Coronary artery (tissue), 2 donors: ENCODE measurements around the gene BATF.
"Not testable (repeated sequence)": the region's sequence is repeated elsewhere in the genome, so short reads cannot be mapped to it uniquely, and the experiment has no call there.

ENCODE experiments used
- DNase-seq: peaks from one replicate; pipeline ENCODE4 v3.0.0-alpha.2; 2017; ENCODE audit warnings: low spot score
- H3K27ac ChIP-seq, 2 donors: fragments of 200-600 bp; sonication (generic); one replicate each; pipeline ENCODE4 v1.5.1; 2016 to 2019
- H3K4me3 ChIP-seq: fragments of 200-600 bp; sonication (generic); 2 replicates; pipeline ENCODE4 v1.5.1; 2016; ENCODE audit warnings: mild to moderate bottlenecking, moderate library complexity
- TF ChIP-seq, protein P1 (sequence below): fragments of 200-600 bp; sonication (generic); IDR thresholded peaks from one replicate; pipeline ENCODE4 v1.5.1; 2019; ENCODE audit warnings: antibody characterized with exemption

BATF gene

DNA sequence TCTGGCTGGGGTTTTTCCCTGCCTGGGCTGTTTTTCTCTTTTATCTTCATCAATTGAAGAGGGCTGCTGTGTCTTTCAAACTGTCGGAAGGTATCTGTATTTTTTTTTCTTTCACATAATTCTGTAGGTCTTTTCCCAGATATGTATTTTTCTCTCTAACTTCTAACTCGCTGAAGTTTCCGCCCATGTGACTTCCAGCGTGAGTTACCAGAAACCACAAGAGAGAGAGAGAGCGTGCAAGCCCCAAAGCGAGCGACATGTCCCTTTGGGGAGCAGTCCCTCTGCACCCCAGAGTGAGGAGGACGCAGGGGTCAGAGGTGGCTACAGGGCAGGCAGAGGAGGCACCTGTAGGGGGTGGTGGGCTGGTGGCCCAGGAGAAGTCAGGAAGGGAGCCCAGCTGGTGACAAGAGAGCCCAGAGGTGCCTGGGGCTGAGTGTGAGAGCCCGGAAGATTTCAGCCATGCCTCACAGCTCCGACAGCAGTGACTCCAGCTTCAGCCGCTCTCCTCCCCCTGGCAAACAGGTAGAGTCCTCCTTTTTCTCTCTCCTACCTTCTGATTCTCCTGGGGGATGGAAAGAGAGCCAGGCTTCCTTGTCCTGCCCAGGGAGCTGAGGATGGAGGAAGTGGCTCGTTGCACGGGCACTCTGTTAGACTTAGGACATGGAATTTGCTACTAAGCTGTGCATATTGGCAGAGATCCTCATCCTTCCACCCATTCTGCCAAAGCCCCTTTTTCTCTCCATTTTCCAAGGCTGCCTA, at the start of gene BATF:
BATF (plus strand) TSS at position 246 of the 759 bp plus-strand sequence; CDS start at position 460, 214 bp downstream.
- Histone ChIP-seq H3K4me3 (peak within 1 kb of the TSS; percentile 62), H3K27ac (peak within 1 kb of the TSS in 1 of 2 donors; percentile 58)
- TF ChIP-seq, protein P1, sequence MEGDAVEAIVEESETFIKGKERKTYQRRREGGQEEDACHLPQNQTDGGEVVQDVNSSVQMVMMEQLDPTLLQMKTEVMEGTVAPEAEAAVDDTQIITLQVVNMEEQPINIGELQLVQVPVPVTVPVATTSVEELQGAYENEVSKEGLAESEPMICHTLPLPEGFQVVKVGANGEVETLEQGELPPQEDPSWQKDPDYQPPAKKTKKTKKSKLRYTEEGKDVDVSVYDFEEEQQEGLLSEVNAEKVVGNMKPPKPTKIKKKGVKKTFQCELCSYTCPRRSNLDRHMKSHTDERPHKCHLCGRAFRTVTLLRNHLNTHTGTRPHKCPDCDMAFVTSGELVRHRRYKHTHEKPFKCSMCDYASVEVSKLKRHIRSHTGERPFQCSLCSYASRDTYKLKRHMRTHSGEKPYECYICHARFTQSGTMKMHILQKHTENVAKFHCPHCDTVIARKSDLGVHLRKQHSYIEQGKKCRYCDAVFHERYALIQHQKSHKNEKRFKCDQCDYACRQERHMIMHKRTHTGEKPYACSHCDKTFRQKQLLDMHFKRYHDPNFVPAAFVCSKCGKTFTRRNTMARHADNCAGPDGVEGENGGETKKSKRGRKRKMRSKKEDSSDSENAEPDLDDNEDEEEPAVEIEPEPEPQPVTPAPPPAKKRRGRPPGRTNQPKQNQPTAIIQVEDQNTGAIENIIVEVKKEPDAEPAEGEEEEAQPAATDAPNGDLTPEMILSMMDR = no peak
- DNase-seq = no peak

DNA sequence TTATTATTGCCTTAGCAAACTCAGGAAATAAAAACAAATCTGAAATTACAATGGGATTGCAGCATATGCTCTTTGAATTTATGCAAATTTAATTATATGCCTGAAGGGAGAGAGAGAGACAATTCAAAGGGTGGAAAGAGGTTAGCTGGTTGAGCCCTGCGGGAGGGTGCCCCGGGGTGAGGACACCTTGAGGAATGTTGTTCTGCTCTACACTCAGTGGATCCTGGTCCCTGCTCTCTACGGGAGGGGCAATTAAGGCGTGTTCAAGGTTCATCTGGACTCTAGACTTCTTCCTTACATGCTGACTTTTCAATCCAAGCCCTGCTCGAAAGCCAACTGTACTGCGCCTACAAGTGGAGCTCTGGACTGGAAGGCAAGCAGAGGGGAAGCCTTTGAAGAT, 48.1 kb upstream of the BATF start:
- H3K27ac ChIP-seq, H3K4me3 ChIP-seq, DNase-seq: not testable (repeated sequence)

GRCh38 chr14:75476274-75476995, 45.8 kb upstream of the BATF start:
- DNase-seq = no peak
- TF ChIP-seq, protein P1 = no peak
- Histone ChIP-seq H3K27ac (no peak overlapping the region), H3K4me3 (no peak overlapping the region)

DNA sequence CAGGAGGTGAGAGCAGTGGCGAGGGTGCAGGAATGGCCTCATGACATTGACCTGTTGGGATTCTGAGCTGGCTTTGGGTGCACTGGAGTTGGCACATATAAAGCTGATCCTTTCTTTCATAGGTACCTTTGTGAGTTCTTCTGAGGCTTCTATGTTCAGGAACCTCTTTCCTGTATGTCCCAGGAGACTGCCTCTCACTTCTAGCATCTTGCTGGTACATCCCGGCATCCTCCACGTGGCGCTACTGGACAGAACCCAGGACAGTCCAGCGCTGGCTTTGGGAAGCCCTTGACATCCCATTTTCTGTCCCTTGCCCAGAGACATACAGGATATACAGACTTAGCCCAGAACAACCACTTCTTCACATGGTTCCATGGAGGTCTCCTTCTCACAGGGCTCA, 44.4 kb upstream of the BATF start:
- no peak for DNase-seq
- H3K4me3 ChIP-seq = no peak overlapping the region

GRCh38 chr14:75479770-75480600, 42.3 kb upstream of the BATF start:
- TF ChIP-seq, protein P1 = no peak
- Histone ChIP-seq H3K4me3 (no peak overlapping the region), H3K27ac (no peak overlapping the region)
- no peak for DNase-seq

More for the DNA sequence above, 44.4 kb upstream of the BATF start:
- TF ChIP-seq, protein P1 = no peak
- no peak overlapping the region for H3K27ac ChIP-seq

GRCh38 chr14:75482366-75482765, 39.9 kb upstream of the BATF start:
- Histone ChIP-seq H3K4me3 (no peak overlapping the region), H3K27ac (no peak overlapping the region)
- DNase-seq = peak; percentile 56
- TF ChIP-seq, protein P1 = no peak
